Caco-2 (cell line): ENCODE measurements around the gene VIPR2. TPM values are rescaled to one million over a fixed set of nuclear protein-coding genes. Genes with fewer than 3 reads are reported as not detected.

Experiments
- BruUV-seq: library from RNA; stranded (reverse); fragments of 400-500 nt; replicated peaks from 2 replicates; lab custom pipeline; 2021; lab: Mats Ljungman, UMichigan
- CTCF ChIA-PET: fragments of 300-600 bp; sonication (Branson Sonifier 250); formaldehyde crosslinking; loops from one replicate; lab custom pipeline; 2022; ENCODE audit warnings: antibody characterized with exemption; lab: Charles Lee
- POLR2A ChIA-PET: fragments of 300-600 bp; sonication (Branson Sonifier 250); formaldehyde crosslinking; loops from one replicate; lab custom pipeline; 2022; ENCODE audit warnings: antibody characterized with exemption; lab: Charles Lee
- DNase-seq, 2 experiments: peaks; one replicate each; pipeline versions ENCODE4 v3.0.0 to v3.0.0-alpha.2; 2020 to 2022
- H3K27me3 ChIP-seq: replicated peaks from 2 replicates; pipeline ENCODE4 v1.6.0; 2011; ENCODE audit warnings: low read length; ENCODE audit not compliant: control insufficient read depth, insufficient read depth
- H3K36me3 ChIP-seq: 2 replicates; pipeline ENCODE4 v1.5.1; 2011; ENCODE audit warnings: low read length; ENCODE audit not compliant: control insufficient read depth, insufficient read depth
- H3K4me1 ChIP-seq: fragments of 250-450 bp; sonication (Bioruptor Pico); 2 replicates; pipeline ENCODE4 v1.5.1; 2020; ENCODE audit warnings: mild to moderate bottlenecking
- H3K4me3 ChIP-seq: 2 replicates; pipeline ENCODE4 v1.5.1; 2011; ENCODE audit warnings: low read depth, mild to moderate bottlenecking, control low read depth, low read length
- H3K9me3 ChIP-seq: fragments of 250-450 bp; sonication (Bioruptor Pico); 2 replicates; pipeline ENCODE4 v1.5.1; 2020; ENCODE audit warnings: mild to moderate bottlenecking, moderate library complexity
- H3K27ac Mint-ChIP-seq: one replicate; pipeline ENCODE4 v1.8.0; 2022; ENCODE audit warnings: mixed read lengths; ENCODE audit not compliant: unreplicated experiment
- H3K27me3 Mint-ChIP-seq: one replicate; pipeline ENCODE4 v1.8.0; 2022; ENCODE audit warnings: mixed read lengths; ENCODE audit not compliant: insufficient read depth, unreplicated experiment
- H3K36me3 Mint-ChIP-seq: one replicate; pipeline ENCODE4 v1.8.0; 2022; ENCODE audit warnings: mild to moderate bottlenecking, mixed read lengths; ENCODE audit not compliant: insufficient read depth, unreplicated experiment
- H3K4me1 Mint-ChIP-seq: one replicate; pipeline ENCODE4 v1.8.0; 2022; ENCODE audit warnings: low read depth, mixed read lengths; ENCODE audit not compliant: unreplicated experiment
- H3K4me3 Mint-ChIP-seq: one replicate; pipeline ENCODE4 v1.8.0; 2022; ENCODE audit warnings: mild to moderate bottlenecking, moderate library complexity, mixed read lengths; ENCODE audit not compliant: unreplicated experiment
- H3K9me3 Mint-ChIP-seq: one replicate; pipeline ENCODE4 v1.8.0; 2022; ENCODE audit warnings: mixed read lengths; ENCODE audit not compliant: unreplicated experiment
- CTCF ChIP-seq, 2 experiments: fragments of 200-600 bp in 1 of 2; IDR thresholded peaks; 1 replicate in 1 of 2; 2 replicates in 1 of 2; pipeline versions ENCODE4 v1.5.1 to v1.8.0; 2011 to 2022; ENCODE audit warnings: antibody characterized with exemption in 1 of 2, control low read depth in 1 of 2, inconsistent platforms in 1 of 2, low read depth in 1 of 2, low read length in 1 of 2, mild to moderate bottlenecking in 1 of 2, moderate library complexity in 1 of 2; ENCODE audit not compliant: insufficient read depth in 1 of 2, severe bottlenecking in 1 of 2, unreplicated experiment in 1 of 2
- intact Hi-C: fragments of 100-400 bp; cut with micrococcal nuclease; formaldehyde crosslinking; loops from one replicate; pipeline ENCODE4 v1.10.0; 2022; ENCODE audit not compliant: unreplicated experiment
- total RNA-seq: library from RNA; stranded (reverse); gene quantifications from 2 replicates; pipeline ENCODE4 v1.2.3, GENCODE V29; 2022

Gene VIPR2
- total RNA-seq, 1 experiment from 2014 or later, result not detected

- Mint-ChIP-seq H3K4me1 (no peaks in the 10 kb centered on the region), H3K9me3 (no peaks in the 10 kb centered on the region), H3K27me3 (no peaks in the 10 kb centered on the region), H3K4me3 (no peak overlapping the region), H3K27ac (no peak overlapping the region), H3K36me3 (no peaks in the 10 kb centered on the region)
- H3K36me3 ChIP-seq, result no peaks in the 10 kb centered on the region
- ChIA-PET POLR2A (no interaction called here), CTCF (no interaction called here)
- no peaks in the 10 kb centered on the region for H3K4me1 ChIP-seq
- intact Hi-C loops, result no loop called here
- peaks cover 4% of the 10 kb centered on the region; the same call in 1 of the 2 replicates for H3K9me3 ChIP-seq
- BruUV-seq, result no TSS peak
- TF ChIP-seq CTCF (IDR thresholded peaks at IDR 0.05; ENCODE audit: insufficient read depth in 1 of 2, low read depth in 1 of 2, low read length in 1 of 2, severe bottlenecking in 1 of 2, unreplicated experiment in 1 of 2), result no peak
- H3K27me3 ChIP-seq, result no peaks in the 10 kb centered on the region
- no peak for DNase-seq
- H3K4me3 ChIP-seq, result no peak overlapping the region
These were observed 80.4 kb downstream of the VIPR2 start for GRCh38 chr7:159064121-159064815.

- ChIA-PET CTCF (interaction anchor here (0.8 kb wide), 1 partner anchor 33 kb away, joined by 3 read pairs; no protein-coding TSS in a partner anchor), POLR2A (no interaction called here)
- Histone ChIP-seq H3K4me1 (no peaks in the 10 kb centered on the region), H3K36me3 (no peaks in the 10 kb centered on the region), H3K9me3 (peaks cover 4% of the 10 kb centered on the region; the same call in 1 of the 2 replicates), H3K27me3 (no peaks in the 10 kb centered on the region), H3K4me3 (no peak overlapping the region)
- TF ChIP-seq CTCF (IDR thresholded peaks at IDR 0.05; ENCODE audit: insufficient read depth in 1 of 2, low read depth in 1 of 2, low read length in 1 of 2, severe bottlenecking in 1 of 2, unreplicated experiment in 1 of 2), result no peak
- intact Hi-C loops, result no loop called here
- Mint-ChIP-seq H3K27me3 (no peaks in the 10 kb centered on the region), H3K27ac (no peak overlapping the region), H3K4me3 (no peak overlapping the region), H3K36me3 (no peaks in the 10 kb centered on the region), H3K4me1 (no peaks in the 10 kb centered on the region), H3K9me3 (no peaks in the 10 kb centered on the region)
- DNase-seq, result no peak
- BruUV-seq, result no TSS peak
These were observed 81.4 kb downstream of the VIPR2 start for GRCh38 chr7:159063046-159063840.

- CTCF ChIA-PET, result interaction anchor here (0.8 kb wide), 1 partner anchor 32 kb away, joined by 3 read pairs; no protein-coding TSS in a partner anchor
- DNase-seq, result no peak
- H3K27ac Mint-ChIP-seq, result no peak overlapping the region
- no peaks in the 10 kb centered on the region for H3K36me3 ChIP-seq
- H3K27me3 ChIP-seq, result no peaks in the 10 kb centered on the region
- peaks cover 2% of the 10 kb centered on the region for H3K27me3 Mint-ChIP-seq
- intact Hi-C loops, result no loop called here
- H3K4me3 Mint-ChIP-seq, result no peak overlapping the region
- peaks cover 4% of the 10 kb centered on the region; the same call in 1 of the 2 replicates for H3K9me3 ChIP-seq
- H3K36me3 Mint-ChIP-seq, result no peaks in the 10 kb centered on the region
- no TSS peak for BruUV-seq
- no peaks in the 10 kb centered on the region for H3K4me1 ChIP-seq
- no peaks in the 10 kb centered on the region for H3K9me3 Mint-ChIP-seq
- H3K4me3 ChIP-seq, result no peak overlapping the region
- TF ChIP-seq CTCF (IDR thresholded peaks at IDR 0.05; ENCODE audit: insufficient read depth in 1 of 2, low read depth in 1 of 2, low read length in 1 of 2, severe bottlenecking in 1 of 2, unreplicated experiment in 1 of 2), result no peak
- POLR2A ChIA-PET, result no interaction called here
- H3K4me1 Mint-ChIP-seq, result no peaks in the 10 kb centered on the region
These were observed 82.1 kb downstream of the VIPR2 start for GRCh38 chr7:159062569-159062968.
